SK-N-SH (cell line): ENCODE results near the gene CCDC6. TPM values are rescaled to one million over a fixed set of nuclear protein-coding genes. Genes with fewer than 3 reads are reported as not detected.

Experiments used
- CTCF ChIA-PET: fragments of 300-600, 350-600 bp; formaldehyde crosslinking; extraction: SDS; loops from one replicate; lab custom pipeline; 2021; lab: Yijun Ruan, JAX
- POLR2A ChIA-PET: fragments of 350-600 bp; sonication (Branson Sonifier 250); formaldehyde crosslinking; extraction: SDS; loops from one replicate; lab custom pipeline; 2020; ENCODE audit warnings: antibody characterized with exemption, inconsistent platforms; lab: Yijun Ruan, JAX
- DNase-seq: peaks from one replicate; pipeline ENCODE4 v3.0.0; 2012
- H2AFZ ChIP-seq: fragments of 200-600 bp; sonication (generic); 2 replicates; pipeline ENCODE4 v1.8.1; 2016; ENCODE audit warnings: antibody characterized with exemption, mild to moderate bottlenecking, low read depth
- H3F3A ChIP-seq: fragments of 200-600 bp; sonication (generic); replicated peaks from 2 replicates; pipeline ENCODE3; 2016; ENCODE audit warnings: antibody characterized with exemption, mild to moderate bottlenecking; ENCODE audit not compliant: insufficient read depth
- H3K27ac ChIP-seq, 2 experiments: fragments of 200-500 bp in 1 of 2; fragments of 200-600 bp in 1 of 2; sonication (Bioruptor generic) in 1 of 2; sonication (generic), shearing (Covaris generic) in 1 of 2; 2 replicates each; pipeline versions ENCODE4 v1.5.1 to v1.6.1; 2014 to 2016; ENCODE audit warnings: low read depth in 2 of 2, inconsistent platforms in 1 of 2, low read length in 1 of 2, mild to moderate bottlenecking in 1 of 2, mixed read lengths in 1 of 2
- H3K27me3 ChIP-seq: fragments of 200-600 bp; sonication (generic), shearing (Covaris generic); 2 replicates; pipeline ENCODE4 v1.6.1; 2016; ENCODE audit warnings: mixed run types; ENCODE audit not compliant: insufficient read depth
- H3K36me3 ChIP-seq, 2 experiments: fragments of 200-500 bp in 1 of 2; fragments of 200-600 bp in 1 of 2; sonication (Bioruptor generic) in 1 of 2; sonication (generic) in 1 of 2; replicated peaks in 1 of 2; 2 replicates each; pipeline versions ENCODE3 to v1.5.1; 2014 to 2016; ENCODE audit warnings: low read length in 1 of 2, mild to moderate bottlenecking in 1 of 2; ENCODE audit not compliant: insufficient read depth in 2 of 2, control insufficient read depth in 1 of 2
- H3K4me1 ChIP-seq, 2 experiments: fragments of 200-500 bp in 1 of 2; fragments of 200-600 bp in 1 of 2; sonication (Bioruptor generic) in 1 of 2; sonication (generic), shearing (Covaris generic) in 1 of 2; 2 replicates each; pipeline versions ENCODE4 v1.5.1 to v1.6.1; 2014 to 2016; ENCODE audit warnings: low read depth in 1 of 2, low read length in 1 of 2, mixed run types in 1 of 2; ENCODE audit not compliant: insufficient read depth in 2 of 2, control insufficient read depth in 1 of 2
- H3K4me2 ChIP-seq: fragments of 200-600 bp; sonication (generic), shearing (Covaris generic); 2 replicates; pipeline ENCODE4 v1.6.1; 2017; ENCODE audit warnings: mixed run types
- H3K4me3 ChIP-seq, 2 experiments: fragments of 200-500 bp in 1 of 2; fragments of 200-600 bp in 1 of 2; sonication (Bioruptor generic) in 1 of 2; sonication (generic), shearing (Covaris generic) in 1 of 2; 2 replicates each; pipeline versions ENCODE4 v1.5.1 to v1.8.1; 2014 to 2016; ENCODE audit warnings: low read depth in 2 of 2, inconsistent platforms in 1 of 2, low read length in 1 of 2, mild to moderate bottlenecking in 1 of 2, mixed read lengths in 1 of 2, moderate library complexity in 1 of 2
- H3K79me2 ChIP-seq: fragments of 200-600 bp; sonication (generic); 2 replicates; pipeline ENCODE4 v1.8.1; 2017; ENCODE audit warnings: mild to moderate bottlenecking; ENCODE audit not compliant: insufficient read depth
- H3K9ac ChIP-seq: fragments of 200-600 bp; sonication (generic); 2 replicates; pipeline ENCODE4 v1.6.1; 2017; ENCODE audit warnings: mixed run types
- H3K9me2 ChIP-seq: fragments of 200-600 bp; sonication (generic); 2 replicates; pipeline ENCODE4 v1.6.1; 2017; ENCODE audit warnings: mixed run types
- H3K9me3 ChIP-seq: fragments of 200-600 bp; sonication (generic); 2 replicates; pipeline ENCODE4 v1.6.1; 2017; ENCODE audit warnings: mixed run types, mild to moderate bottlenecking, moderate library complexity
- H4K20me1 ChIP-seq: fragments of 200-600 bp; sonication (generic); 2 replicates; pipeline ENCODE4 v1.6.1; 2017; ENCODE audit warnings: mild to moderate bottlenecking, mixed run types; ENCODE audit not compliant: insufficient read depth
- ELF1 ChIP-seq: IDR thresholded peaks from 2 replicates; pipeline ENCODE4 v1.4.0; 2012
- EP300 ChIP-seq, 2 experiments: IDR thresholded peaks; 2 replicates each; pipeline versions ENCODE4 v1.4.0 to v1.6.1; 2012; ENCODE audit warnings: borderline replicate concordance in 1 of 2, low read depth in 1 of 2, low read length in 1 of 2
- GABPA ChIP-seq: IDR thresholded peaks from 2 replicates; pipeline ENCODE4 v1.4.0; 2012; ENCODE audit warnings: low read depth, mild to moderate bottlenecking
- POLR2AphosphoS5 ChIP-seq: IDR thresholded peaks from 2 replicates; pipeline ENCODE4 v1.6.1; 2012; ENCODE audit warnings: low read depth, low read length
- RCOR1 ChIP-seq: fragments of 150-350 bp; IDR thresholded peaks from 2 replicates; pipeline ENCODE4 v1.6.1; 2017; ENCODE audit warnings: antibody characterized with exemption, low read length
- REST ChIP-seq: IDR thresholded peaks from 2 replicates; pipeline ENCODE4 v1.6.1; 2012; ENCODE audit warnings: mild to moderate bottlenecking, low read depth, low read length, moderate library complexity
- RFX5 ChIP-seq: IDR thresholded peaks from 2 replicates; pipeline ENCODE4 v1.6.1; 2012; ENCODE audit warnings: mild to moderate bottlenecking, improper control_type of control experiment, low read length
- RXRA ChIP-seq: IDR thresholded peaks from 2 replicates; pipeline ENCODE4 v1.4.0; 2012; ENCODE audit warnings: low read depth, mild to moderate bottlenecking, borderline replicate concordance
- TCF12 ChIP-seq: IDR thresholded peaks from 2 replicates; pipeline ENCODE4 v1.4.0; 2012
- TEAD4 ChIP-seq: IDR thresholded peaks from 2 replicates; pipeline ENCODE4 v1.4.0; 2012; ENCODE audit warnings: mild to moderate bottlenecking, borderline replicate concordance; ENCODE audit not compliant: insufficient read depth
- USF2 ChIP-seq: fragments of 150-350 bp; IDR thresholded peaks from 2 replicates; pipeline ENCODE4 v1.6.1; 2017; ENCODE audit warnings: antibody characterized with exemption, low read length, low read depth, borderline replicate concordance
- YY1 ChIP-seq: IDR thresholded peaks from 2 replicates; pipeline ENCODE4 v1.4.0; 2012; ENCODE audit warnings: low read depth, mild to moderate bottlenecking
- ZBTB33 ChIP-seq: IDR thresholded peaks from 2 replicates; pipeline ENCODE4 v1.4.0; 2012; ENCODE audit warnings: low read depth, borderline replicate concordance
- WGBS: methylation state at CpG from one replicate; pipeline ENCODE4 v1.1.6; 2017; ENCODE audit warnings: low lambda C conversion rate; 5-methylcytosine and 5-hydroxymethylcytosine counted together
- polyA plus RNA-seq, 3 experiments: library from polyadenylated mRNA; depleted of rRNA; stranded (reverse); fragments of >200 nt; gene quantifications; 2 replicates each; pipeline ENCODE4 v1.2.3, GENCODE V29; 2012

CCDC6 gene
- polyA plus RNA-seq, 1 of the 3 experiments (the other 2 are of a cell fraction) = 10.8 TPM

- 52% methylated on average over 2 of the region's 2 CpGs for WGBS
- Histone ChIP-seq H3K4me1 (no peaks in the 10 kb centered on the region), H3K79me2 (no peaks in the 10 kb centered on the region), H3K4me2 (no peak overlapping the region), H3K4me3 (no peak overlapping the region), H2AFZ (no peak overlapping the region), H3K9me3 (no peaks in the 10 kb centered on the region), H3K27me3 (no peaks in the 10 kb centered on the region), H3K27ac (no peak overlapping the region), H4K20me1 (no peaks in the 10 kb centered on the region), H3F3A (no peaks in the 10 kb centered on the region), H3K36me3 (no peaks in the 10 kb centered on the region), H3K9ac (no peak overlapping the region), H3K9me2 (no peaks in the 10 kb centered on the region)
- ChIA-PET CTCF (no interaction called here), POLR2A (no interaction called here)
- TF ChIP-seq RFX5 (no peak), ELF1 (no peak), USF2 (no peak), TCF12 (no peak)
- DNase-seq = no peak
Measured at GRCh38 chr10:59945991-59946390, 39.6 kb upstream of the CCDC6 start.

DNA sequence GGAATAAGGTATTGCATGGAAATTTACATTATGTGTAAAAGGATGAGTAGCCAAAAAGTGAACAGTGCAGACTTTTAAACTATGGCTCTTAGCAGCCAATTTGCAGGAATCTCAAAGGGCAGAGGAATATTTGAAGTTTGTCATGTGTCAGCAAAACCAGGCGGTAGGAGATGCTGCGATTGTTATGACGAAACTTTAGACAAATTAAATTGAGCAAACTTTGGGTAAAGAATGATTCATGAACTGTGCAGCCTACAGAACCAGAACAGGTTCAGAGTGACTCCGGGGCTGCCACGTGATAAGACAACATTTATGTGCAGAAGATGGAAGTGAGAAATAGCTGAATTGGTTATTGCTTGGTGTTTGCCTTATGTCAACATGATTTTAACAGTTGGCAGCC, 39.2 kb upstream of the CCDC6 start:
- Histone ChIP-seq H3K9me2 (no peaks in the 10 kb centered on the region), H3K9me3 (no peaks in the 10 kb centered on the region), H3K27me3 (no peaks in the 10 kb centered on the region), H3K79me2 (no peaks in the 10 kb centered on the region), H3K4me1 (no peaks in the 10 kb centered on the region)
- TF ChIP-seq USF2 (no peak), YY1 (no peak), GABPA (no peak), REST (no peak), EP300 (IDR thresholded peaks at IDR 0.05; ENCODE audit: borderline replicate concordance in 1 of 2, low read depth in 1 of 2, low read length in 1 of 2) (no peak), RCOR1 (no peak), ZBTB33 (no peak), RXRA (no peak), POLR2AphosphoS5 (no peak), TEAD4 (no peak)
- TF ChIP-seq, all 33 proteins: peak for 0
- CTCF ChIA-PET = no interaction called here
- no peak for DNase-seq
- no peaks in the 10 kb centered on the region for H4K20me1 ChIP-seq
- no peak overlapping the region for H3K4me3 ChIP-seq
- H3K4me2 ChIP-seq = no peak overlapping the region
- no peak overlapping the region for H3K9ac ChIP-seq
- no peaks in the 10 kb centered on the region for H3F3A ChIP-seq
- H2AFZ ChIP-seq = no peak overlapping the region
- WGBS = 75% methylated on average over 5 of the region's 5 CpGs
- H3K27ac ChIP-seq = no peak overlapping the region
- no peaks in the 10 kb centered on the region for H3K36me3 ChIP-seq
- POLR2A ChIA-PET = no interaction called here
